ENCODE results near the gene KLF9.

Gene KLF9

GRCh38 chr9:70352356-70352755, 62.1 kb downstream of the KLF9 start:
- no peak for DNase-seq

- DNase-seq = no peak
Measured at GRCh38 chr9:70347046-70347445, 67.4 kb downstream of the KLF9 start.

- DNase-seq = no peak
Measured at GRCh38 chr9:70340572-70340971, 73.9 kb downstream of the KLF9 start.

All from right hindlimb (tissue), 1 donor.